H9 (cell line): ENCODE measurements around the gene TRIM54. TPM values are rescaled to one million over a fixed set of nuclear protein-coding genes. Genes with fewer than 3 reads are reported as not detected.

Experiments
- DNase-seq: peaks from one replicate; pipeline ENCODE4 v3.0.0-alpha.2; 2017
- H2AFZ ChIP-seq: one replicate; pipeline ENCODE4 v1.6.1; 2013; ENCODE audit warnings: mild to moderate bottlenecking, low read length, control low read depth, moderate library complexity
- H2AK5ac ChIP-seq: 2 replicates; pipeline ENCODE4 v1.6.1; 2013; ENCODE audit warnings: low read length, control low read depth, mixed read lengths; ENCODE audit not compliant: insufficient read length
- H2BK120ac ChIP-seq: one replicate; pipeline ENCODE4 v1.6.1; 2013; ENCODE audit warnings: low read depth, mild to moderate bottlenecking, low read length, control low read depth, inconsistent platforms; ENCODE audit not compliant: poor library complexity, severe bottlenecking
- H2BK12ac ChIP-seq: 2 replicates; pipeline ENCODE4 v1.6.1; 2013; ENCODE audit warnings: low read length, control low read depth, mixed read lengths, low read depth; ENCODE audit not compliant: insufficient read length
- H2BK15ac ChIP-seq: 2 replicates; pipeline ENCODE4 v1.6.1; 2013; ENCODE audit warnings: low read depth, low read length, control low read depth
- H2BK20ac ChIP-seq: one replicate; pipeline ENCODE4 v1.6.1; 2013; ENCODE audit warnings: low read depth, mild to moderate bottlenecking, low read length, control low read depth, inconsistent platforms; ENCODE audit not compliant: poor library complexity, severe bottlenecking
- H2BK5ac ChIP-seq: 2 replicates; pipeline ENCODE4 v1.6.1; 2013; ENCODE audit warnings: low read length, control low read depth, mixed read lengths; ENCODE audit not compliant: insufficient read length
- H3K14ac ChIP-seq: 2 replicates; pipeline ENCODE4 v1.6.1; 2013; ENCODE audit warnings: low read length, control low read depth; ENCODE audit not compliant: insufficient read depth
- H3K18ac ChIP-seq: 2 replicates; pipeline ENCODE4 v1.6.1; 2013; ENCODE audit warnings: low read depth, mild to moderate bottlenecking, mixed read lengths, low read length, control low read depth; ENCODE audit not compliant: insufficient read length
- H3K23ac ChIP-seq: 2 replicates; pipeline ENCODE4 v1.6.1; 2013; ENCODE audit warnings: low read length, control low read depth, mixed read lengths, low read depth; ENCODE audit not compliant: insufficient read length
- H3K23me2 ChIP-seq: 2 replicates; pipeline ENCODE4 v1.6.1; 2013; ENCODE audit warnings: low read depth, mild to moderate bottlenecking, mixed read lengths, low read length, control low read depth; ENCODE audit not compliant: insufficient read length, poor library complexity, severe bottlenecking
- H3K27ac ChIP-seq: 2 replicates; pipeline ENCODE4 v1.5.1; 2013; ENCODE audit warnings: low read length, control low read depth, mixed read lengths, low read depth; ENCODE audit not compliant: insufficient read length
- H3K27me3 ChIP-seq: 2 replicates; pipeline ENCODE4 v1.6.1; 2013; ENCODE audit warnings: low read length, control low read depth, inconsistent platforms; ENCODE audit not compliant: insufficient read depth
- H3K4ac ChIP-seq: 2 replicates; pipeline ENCODE4 v1.6.1; 2013; ENCODE audit warnings: low read depth, mild to moderate bottlenecking, control low read depth, inconsistent platforms, low read length, moderate library complexity
- H3K4me1 ChIP-seq: 2 replicates; pipeline ENCODE4 v1.6.1; 2013; ENCODE audit warnings: low read length, control low read depth, inconsistent platforms; ENCODE audit not compliant: insufficient read depth
- H3K4me2 ChIP-seq: 2 replicates; pipeline ENCODE4 v1.6.1; 2013; ENCODE audit warnings: low read length, control low read depth, mixed read lengths; ENCODE audit not compliant: insufficient read length, insufficient read depth
- H3K56ac ChIP-seq: 2 replicates; pipeline ENCODE4 v1.6.1; 2013; ENCODE audit warnings: low read depth, mild to moderate bottlenecking, mixed read lengths, low read length, control low read depth; ENCODE audit not compliant: insufficient read length
- H3K79me1 ChIP-seq: 2 replicates; pipeline ENCODE4 v1.6.1; 2013; ENCODE audit warnings: low read depth, mild to moderate bottlenecking, moderate library complexity, low read length, control low read depth, inconsistent platforms; ENCODE audit not compliant: insufficient read depth, poor library complexity, severe bottlenecking
- H3K79me2 ChIP-seq: 2 replicates; pipeline ENCODE4 v1.6.1; 2013; ENCODE audit warnings: low read length, control low read depth, inconsistent platforms; ENCODE audit not compliant: insufficient read depth
- H3K9ac ChIP-seq: 2 replicates; pipeline ENCODE4 v1.6.1; 2013; ENCODE audit warnings: low read length, control low read depth, mixed read lengths; ENCODE audit not compliant: insufficient read length; ENCODE audit errors: extremely low read depth
- H3K9me3 ChIP-seq: one replicate; pipeline ENCODE4 v1.6.1; 2013; ENCODE audit warnings: low read depth, low read length, inconsistent platforms; ENCODE audit not compliant: control insufficient read depth
- H3T11ph ChIP-seq: one replicate; pipeline ENCODE4 v1.6.1; 2013; ENCODE audit warnings: mild to moderate bottlenecking, low read length, control low read depth, inconsistent platforms
- H4K20me1 ChIP-seq: one replicate; pipeline ENCODE4 v1.6.1; 2013; ENCODE audit not compliant: control insufficient read depth, insufficient read length, insufficient read depth
- H4K5ac ChIP-seq: 2 replicates; pipeline ENCODE4 v1.6.1; 2013; ENCODE audit warnings: low read depth, mild to moderate bottlenecking, mixed read lengths, low read length, control low read depth; ENCODE audit not compliant: insufficient read length
- H4K8ac ChIP-seq: replicated peaks from 2 replicates; pipeline ENCODE4 v1.6.1; 2013; ENCODE audit warnings: low read length, control low read depth, mixed read lengths, low read depth; ENCODE audit not compliant: insufficient read length
- H4K91ac ChIP-seq: 2 replicates; pipeline ENCODE4 v1.6.1; 2013; ENCODE audit warnings: low read depth, mild to moderate bottlenecking, moderate library complexity, mixed read lengths, low read length, control low read depth; ENCODE audit not compliant: insufficient read length
- H3K27ac Mint-ChIP-seq, 3 experiments: 2 replicates in 2 of 3; 3 replicates in 1 of 3; pipeline ENCODE4 v1.8.0; 2020 to 2021; ENCODE audit warnings: mixed read lengths in 3 of 3, mild to moderate bottlenecking in 1 of 3, moderate library complexity in 1 of 3
- H3K27me3 Mint-ChIP-seq: 2 replicates; pipeline ENCODE4 v1.8.0; 2021; ENCODE audit warnings: low read depth, mild to moderate bottlenecking, moderate library complexity, mixed read lengths
- H3K36me3 Mint-ChIP-seq, 3 experiments: 2 replicates in 2 of 3; 3 replicates in 1 of 3; pipeline ENCODE4 v1.8.0; 2020 to 2021; ENCODE audit warnings: low read depth in 3 of 3, mixed read lengths in 3 of 3; ENCODE audit not compliant: insufficient read depth in 1 of 3
- H3K4me1 Mint-ChIP-seq, 2 experiments: 2 replicates each; pipeline ENCODE4 v1.8.0; 2020; ENCODE audit warnings: mixed read lengths in 2 of 2
- H3K4me3 Mint-ChIP-seq, 2 experiments: 2 replicates in 1 of 2; 3 replicates in 1 of 2; pipeline ENCODE4 v1.8.0; 2020 to 2021; ENCODE audit warnings: mild to moderate bottlenecking in 2 of 2, mixed read lengths in 2 of 2, moderate library complexity in 1 of 2
- H3K9me3 Mint-ChIP-seq, 2 experiments: 2 replicates in 1 of 2; 3 replicates in 1 of 2; pipeline ENCODE4 v1.8.0; 2020; ENCODE audit warnings: mild to moderate bottlenecking in 2 of 2, mixed read lengths in 2 of 2, moderate library complexity in 1 of 2
- CTCF ChIP-seq: fragments of 200-600 bp; sonication (generic); conservative IDR thresholded peaks from 3 replicates; pipeline ENCODE4 v1.8.0; 2021; ENCODE audit warnings: antibody characterized with exemption, mild to moderate bottlenecking
- WGBS: extraction: QIAGEN DNeasy Blood & Tissue Kit; methylation state at CpG from one replicate; pipeline ENCODE4 v1.1.7; 2013; ENCODE audit warnings: missing lambda C conversion rate, low lambda C conversion rate, mixed read lengths; ENCODE audit not compliant: insufficient read length; ENCODE audit errors: extremely low coverage; 5-methylcytosine and 5-hydroxymethylcytosine counted together
- total RNA-seq: library from RNA; stranded (reverse); gene quantifications from 2 replicates; pipeline ENCODE4 v1.2.1, GENCODE V29; 2021

TRIM54 gene
- total RNA-seq, 1 experiment from 2014 or later = 5.0 TPM

DNA sequence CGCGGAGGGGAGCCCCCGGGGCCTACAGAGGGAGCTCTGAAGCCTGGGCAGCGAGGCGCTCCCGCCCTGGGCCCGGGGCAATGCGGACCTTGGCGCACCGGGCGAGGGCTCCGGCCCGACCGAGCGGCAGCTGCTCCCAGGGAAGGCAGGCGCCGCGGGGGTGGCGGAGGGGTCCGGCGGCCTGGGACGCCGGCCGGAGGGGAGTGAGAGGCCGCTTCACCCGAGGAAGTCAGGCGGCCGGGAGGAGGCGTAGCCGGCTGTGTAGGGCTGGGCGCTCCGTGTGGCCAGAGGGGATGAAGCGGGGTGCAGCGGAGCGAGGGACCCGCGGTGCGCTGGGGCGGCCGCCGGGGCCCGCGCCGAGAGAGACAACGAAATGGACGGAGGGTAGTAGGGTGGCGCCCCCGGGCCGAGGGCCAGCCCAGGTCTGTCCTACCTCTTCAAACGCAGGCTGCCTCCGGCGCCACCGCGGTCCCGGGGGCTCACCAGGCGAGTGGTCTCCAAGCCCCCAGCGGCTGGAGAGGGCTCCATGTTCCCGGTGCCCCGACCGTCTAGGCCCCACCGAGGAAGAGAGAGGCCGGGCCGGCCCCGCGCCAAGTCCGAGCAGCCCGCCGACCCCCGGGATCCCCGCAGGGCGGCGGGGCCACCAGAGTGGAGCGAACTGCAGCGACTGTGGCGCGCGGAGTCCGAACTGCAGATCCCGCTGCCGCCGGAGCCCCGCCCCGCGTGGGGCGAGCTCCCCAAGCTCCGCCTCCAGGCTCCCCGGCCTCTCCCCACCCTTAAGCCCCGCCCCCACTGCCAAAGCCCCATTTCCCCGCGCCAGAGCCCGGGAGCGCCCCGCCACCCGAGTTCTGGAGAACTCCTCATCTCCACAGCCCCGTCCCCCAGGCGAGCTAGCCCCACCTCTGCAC, 19.6 kb upstream of the TRIM54 start, which contains the start of gene SLC30A3:
Gene SLC30A3, minus strand, starts transcription at position 669 of the 908 bp plus-strand sequence. Its CDS starts 141 bp downstream, at position 528.
- H3K56ac ChIP-seq = no peak within 1 kb of the TSS
- DNase-seq = peak; percentile 46
- peak within 1 kb of the TSS; percentile 64 to 88 for H3K4me3 Mint-ChIP-seq
- H3K23me2 ChIP-seq = peaks cover 20% of the 10 kb centered on the region
- H4K20me1 ChIP-seq = no peaks in the 10 kb centered on the region
- H3K27ac Mint-ChIP-seq = no peak within 1 kb of the TSS
- H3K14ac ChIP-seq = no peak within 1 kb of the TSS; the same call in 1 of the 2 replicates
- no peaks in the 10 kb centered on the region for H3K9me3 ChIP-seq
- H3K9ac ChIP-seq = no peak within 1 kb of the TSS
- no peak within 1 kb of the TSS for H4K5ac ChIP-seq
- no peak within 1 kb of the TSS for H2BK15ac ChIP-seq
- no peaks in the 10 kb centered on the region; a peak in 2 of 7 replicates for H3K36me3 Mint-ChIP-seq
- H2BK20ac ChIP-seq = no peak within 1 kb of the TSS
- no peak within 1 kb of the TSS for H2AK5ac ChIP-seq
- peaks cover 24 to 29% of the 10 kb centered on the region in 2 experiments for H3K4me1 Mint-ChIP-seq
- H3K27ac ChIP-seq = no peak within 1 kb of the TSS
- no peak within 1 kb of the TSS for H3K18ac ChIP-seq
- H4K8ac ChIP-seq = no peak within 1 kb of the TSS
- H3K9me3 Mint-ChIP-seq = no peaks in the 10 kb centered on the region; a peak in 2 of 5 replicates
- H2BK12ac ChIP-seq = no peak within 1 kb of the TSS
- no peaks in the 10 kb centered on the region; the same call in 1 of the 2 replicates for H3K4me1 ChIP-seq
- no peaks in the 10 kb centered on the region for H3K79me2 ChIP-seq
- no CpG with 5 or more reads among the region's 96 CpGs for WGBS
- no peak within 1 kb of the TSS for H2BK120ac ChIP-seq
- no peak within 1 kb of the TSS for H3T11ph ChIP-seq
- peak within 1 kb of the TSS; percentile 46 for H3K4me2 ChIP-seq
- no peaks in the 10 kb centered on the region for H3K79me1 ChIP-seq
- H3K4ac ChIP-seq = no peak within 1 kb of the TSS
- no peak within 1 kb of the TSS for H4K91ac ChIP-seq
- 0 out of 3 replicates have a peak, but pooled peaks have one; percentile 20 for TF ChIP-seq CTCF
- peaks cover 43% of the 10 kb centered on the region for H3K27me3 Mint-ChIP-seq
- H3K23ac ChIP-seq = no peak within 1 kb of the TSS
- H2AFZ ChIP-seq = no peak within 1 kb of the TSS
- H2BK5ac ChIP-seq = no peak within 1 kb of the TSS
- peaks cover 38% of the 10 kb centered on the region; the same call in 1 of the 2 replicates for H3K27me3 ChIP-seq
